IMR-90 (cell line): ENCODE data around the gene TMEM184C. TPM values are rescaled to one million over a fixed set of nuclear protein-coding genes. Genes with fewer than 3 reads are reported as not detected.

Source experiments
- ATAC-seq: fragments of 200-7000 bp; cut with Tn5 transposase; 2 replicates; pipeline ENCODE4 v1.9.1; 2020; ENCODE audit warnings: low read depth, mild to moderate bottlenecking, moderate library complexity
- BruUV-seq: library from RNA; stranded (reverse); fragments of 400-500 nt; replicated peaks from 2 replicates; lab custom pipeline; 2021; lab: Mats Ljungman, UMichigan
- CTCF ChIA-PET: fragments of 300-600 bp; formaldehyde crosslinking; extraction: SDS; loops from one replicate; lab custom pipeline; 2021; ENCODE audit warnings: antibody characterized with exemption; lab: Yijun Ruan, JAX
- POLR2A ChIA-PET: fragments of 300-600 bp; sonication (Branson Sonifier 250); formaldehyde crosslinking; loops from one replicate; lab custom pipeline; 2022; ENCODE audit warnings: antibody characterized with exemption; ENCODE audit not compliant: unreplicated experiment; lab: Charles Lee
- DNase-seq: peaks from one replicate; pipeline ENCODE4 v3.0.0; 2013
- H2AFZ ChIP-seq: replicated peaks from 2 replicates; pipeline ENCODE3; 2013; ENCODE audit warnings: low read length, mild to moderate bottlenecking; ENCODE audit not compliant: poor library complexity
- H2AK5ac ChIP-seq: 2 replicates; pipeline ENCODE4 v1.6.1; 2013; ENCODE audit warnings: low read depth, low read length, inconsistent platforms
- H2AK9ac ChIP-seq: replicated peaks from 2 replicates; pipeline ENCODE3; 2013; ENCODE audit warnings: mild to moderate bottlenecking, low read depth, low read length, moderate library complexity; ENCODE audit not compliant: poor library complexity
- H2BK120ac ChIP-seq: 2 replicates; pipeline ENCODE4 v1.6.1; 2013; ENCODE audit warnings: low read depth, low read length, inconsistent platforms
- H2BK15ac ChIP-seq: 3 replicates; pipeline ENCODE4 v1.6.1; 2013; ENCODE audit warnings: low read depth, low read length, inconsistent platforms
- H2BK20ac ChIP-seq: 2 replicates; pipeline ENCODE4 v1.6.1; 2013; ENCODE audit warnings: low read depth, mild to moderate bottlenecking, inconsistent platforms, low read length, moderate library complexity
- H2BK5ac ChIP-seq: 2 replicates; pipeline ENCODE4 v1.6.1; 2013; ENCODE audit warnings: mild to moderate bottlenecking, low read depth, low read length, inconsistent platforms; ENCODE audit not compliant: poor library complexity, severe bottlenecking
- H3K14ac ChIP-seq: replicated peaks from 2 replicates; pipeline ENCODE4 v1.6.1; 2013; ENCODE audit warnings: low read depth, low read length, inconsistent platforms
- H3K18ac ChIP-seq: 2 replicates; pipeline ENCODE4 v1.6.1; 2013; ENCODE audit warnings: low read depth, low read length, control low read depth
- H3K23ac ChIP-seq: 2 replicates; pipeline ENCODE4 v1.6.1; 2013; ENCODE audit warnings: low read depth, low read length, inconsistent platforms
- H3K27ac ChIP-seq: 2 replicates; pipeline ENCODE4 v1.5.1; 2013; ENCODE audit warnings: mild to moderate bottlenecking, control low read depth, low read length; ENCODE audit not compliant: insufficient read depth
- H3K27me3 ChIP-seq: 2 replicates; pipeline ENCODE4 v1.6.1; 2013; ENCODE audit warnings: low read length; ENCODE audit not compliant: control insufficient read depth, insufficient read depth
- H3K36me3 ChIP-seq: 2 replicates; pipeline ENCODE4 v1.6.1; 2013; ENCODE audit warnings: low read length, mixed read lengths; ENCODE audit not compliant: control insufficient read depth, insufficient read depth
- H3K4ac ChIP-seq: 2 replicates; pipeline ENCODE4 v1.6.1; 2013; ENCODE audit warnings: low read depth, low read length, inconsistent platforms
- H3K4me1 ChIP-seq: 2 replicates; pipeline ENCODE4 v1.6.1; 2013; ENCODE audit warnings: low read length, mixed read lengths; ENCODE audit not compliant: control insufficient read depth, insufficient read depth
- H3K4me2 ChIP-seq: 2 replicates; pipeline ENCODE4 v1.6.1; 2013; ENCODE audit warnings: low read depth, mild to moderate bottlenecking, control low read depth, low read length, moderate library complexity
- H3K4me3 ChIP-seq: 2 replicates; pipeline ENCODE4 v1.5.1; 2013; ENCODE audit warnings: low read depth, mild to moderate bottlenecking, control low read depth, low read length, moderate library complexity; ENCODE audit not compliant: insufficient read depth
- H3K56ac ChIP-seq: 2 replicates; pipeline ENCODE4 v1.6.1; 2013; ENCODE audit warnings: low read length, inconsistent platforms; ENCODE audit not compliant: insufficient read depth; ENCODE audit errors: extremely low read depth
- H3K79me1 ChIP-seq, 2 experiments: 2 replicates each; pipeline ENCODE4 v1.6.1; 2013; ENCODE audit warnings: low read length in 2 of 2, inconsistent platforms in 1 of 2, low read depth in 1 of 2
- H3K9ac ChIP-seq: 2 replicates; pipeline ENCODE4 v1.6.1; 2013; ENCODE audit warnings: low read depth, low read length, control low read depth
- H3K9me1 ChIP-seq: 2 replicates; pipeline ENCODE4 v1.6.1; 2013; ENCODE audit warnings: low read length, inconsistent platforms; ENCODE audit not compliant: insufficient read depth
- H3K9me3 ChIP-seq: 2 replicates; pipeline ENCODE4 v1.6.1; 2013; ENCODE audit warnings: low read length; ENCODE audit not compliant: control insufficient read depth, insufficient read depth
- H4K20me1 ChIP-seq: 2 replicates; pipeline ENCODE4 v1.6.1; 2013; ENCODE audit warnings: low read length, inconsistent platforms; ENCODE audit not compliant: insufficient read depth
- H4K5ac ChIP-seq: 2 replicates; pipeline ENCODE4 v1.6.1; 2013; ENCODE audit warnings: mild to moderate bottlenecking, low read depth, low read length, control low read depth
- H4K8ac ChIP-seq, 2 experiments: 2 replicates each; pipeline ENCODE4 v1.6.1; 2013; ENCODE audit warnings: low read depth in 2 of 2, low read length in 2 of 2, control low read depth in 1 of 2, inconsistent platforms in 1 of 2
- H4K91ac ChIP-seq: 2 replicates; pipeline ENCODE4 v1.6.1; 2013; ENCODE audit warnings: low read depth, low read length, inconsistent platforms; ENCODE audit not compliant: insufficient read depth
- BHLHE40 ChIP-seq: fragments of 150-350 bp; IDR thresholded peaks from 2 replicates; pipeline ENCODE4 v1.6.1; 2016; ENCODE audit warnings: mild to moderate bottlenecking, low read depth, low read length
- CEBPB ChIP-seq: IDR thresholded peaks from 2 replicates; pipeline ENCODE4 v1.6.1; 2012; ENCODE audit warnings: low read depth, low read length, improper control_type of control experiment
- CHD1 ChIP-seq: IDR thresholded peaks from 2 replicates; pipeline ENCODE4 v1.6.1; 2012; ENCODE audit warnings: low read depth, low read length, improper control_type of control experiment
- ELK1 ChIP-seq: fragments of 150-350 bp; IDR thresholded peaks from 2 replicates; pipeline ENCODE4 v1.6.1; 2016; ENCODE audit warnings: low read depth, mild to moderate bottlenecking, low read length, moderate library complexity, borderline replicate concordance
- FOS ChIP-seq: fragments of 150-350 bp; IDR thresholded peaks from 2 replicates; pipeline ENCODE4 v1.6.1; 2016; ENCODE audit warnings: low read depth, low read length
- MAFK ChIP-seq: IDR thresholded peaks from 2 replicates; pipeline ENCODE4 v1.6.1; 2012; ENCODE audit warnings: low read depth, low read length, improper control_type of control experiment
- MAZ ChIP-seq: IDR thresholded peaks from 2 replicates; pipeline ENCODE4 v1.6.1; 2012; ENCODE audit warnings: low read depth, mild to moderate bottlenecking, low read length, improper control_type of control experiment, moderate library complexity, borderline replicate concordance
- MXI1 ChIP-seq: IDR thresholded peaks from 2 replicates; pipeline ENCODE4 v1.6.1; 2012; ENCODE audit warnings: low read depth, mild to moderate bottlenecking, low read length, moderate library complexity, borderline replicate concordance
- NFE2L2 ChIP-seq: fragments of 150-350 bp; IDR thresholded peaks from 2 replicates; pipeline ENCODE4 v1.6.1; 2016; ENCODE audit warnings: low read depth, mild to moderate bottlenecking, low read length
- POLR2A ChIP-seq: IDR thresholded peaks from 2 replicates; pipeline ENCODE4 v1.6.1; 2012; ENCODE audit warnings: mild to moderate bottlenecking, low read depth, low read length
- RAD21 ChIP-seq: IDR thresholded peaks from 2 replicates; pipeline ENCODE4 v1.6.1; 2012; ENCODE audit warnings: low read length, improper control_type of control experiment
- RCOR1 ChIP-seq: IDR thresholded peaks from 2 replicates; pipeline ENCODE4 v1.6.1; 2012; ENCODE audit warnings: mild to moderate bottlenecking, low read length, improper control_type of control experiment; ENCODE audit not compliant: insufficient replicate concordance
- RFX5 ChIP-seq: IDR thresholded peaks from 2 replicates; pipeline ENCODE4 v1.8.0; 2012; ENCODE audit warnings: low read depth, mild to moderate bottlenecking, low read length, moderate library complexity
- SMC3 ChIP-seq: fragments of 150-350 bp; IDR thresholded peaks from 2 replicates; pipeline ENCODE4 v1.6.1; 2016; ENCODE audit warnings: low read depth, mild to moderate bottlenecking, antibody characterized with exemption, low read length, moderate library complexity
- USF2 ChIP-seq: fragments of 150-350 bp; IDR thresholded peaks from 2 replicates; pipeline ENCODE4 v1.6.1; 2017; ENCODE audit warnings: mild to moderate bottlenecking, antibody characterized with exemption, low read length, low read depth
- WGBS, 2 experiments: methylation state at CpG; one replicate each; pipeline versions ENCODE4 v1.1.5 to v1.1.7; 2013; ENCODE audit warnings: missing lambda C conversion rate in 2 of 2; ENCODE audit not compliant: insufficient read length in 1 of 2; ENCODE audit errors: extremely low coverage in 2 of 2; 5-methylcytosine and 5-hydroxymethylcytosine counted together
- dilution Hi-C: fragments of 300-500 bp; cut with HindIII; formaldehyde crosslinking; loops from one replicate; pipeline ENCODE4 v1.14.3; 2018; ENCODE audit warnings: low sequenced_read_pairs; ENCODE audit not compliant: unreplicated experiment
- in situ Hi-C: fragments of 300-500 bp; cut with MboI; formaldehyde crosslinking; loops from 3 replicates; pipeline ENCODE4 v1.14.3; 2019; ENCODE audit warnings: low sequenced_read_pairs, inconsistent platforms, mixed read lengths
- intact Hi-C: fragments of 100-400 bp; cut with micrococcal nuclease; formaldehyde crosslinking; loops from 2 replicates; pipeline ENCODE4 v1.10.0; 2022
- polyA plus RNA-seq, 3 experiments: library from polyadenylated mRNA; depleted of rRNA; stranded (reverse); fragments of >200 nt; gene quantifications; 2 replicates each; pipeline ENCODE4 v1.2.3, GENCODE V29; 2012; ENCODE audit warnings: low replicate concordance in 1 of 3
- total RNA-seq: library from RNA; depleted of rRNA; stranded (reverse); fragments of >200 nt; gene quantifications from 2 replicates; pipeline ENCODE4 v1.2.3, GENCODE V29; 2012

The TMEM184C gene
- total and polyA plus RNA-seq, 2 of the 4 experiments (the other 2 are of a cell fraction), result 17.4 to 67.6 TPM

GRCh38 chr4:147629783-147630730, 12.9 kb downstream of the TMEM184C start:
- Histone ChIP-seq H3K56ac (no peak overlapping the region), H3K23ac (no peak overlapping the region), H4K91ac (no peak overlapping the region), H2AK5ac (no peak overlapping the region), H3K27me3 (no peaks in the 10 kb centered on the region), H4K8ac (no peak overlapping the region), H2BK120ac (no peak overlapping the region), H3K27ac (no peak overlapping the region), H3K79me1 (peaks cover 4 to 6% of the 10 kb centered on the region in 2 experiments; a peak in 2 of 4 replicates), H3K9me1 (peaks cover 7% of the 10 kb centered on the region), H3K36me3 (peaks cover 34% of the 10 kb centered on the region), H3K4ac (no peak overlapping the region), H2BK20ac (no peak overlapping the region), H3K9ac (no peak overlapping the region), H2AK9ac (no peak overlapping the region), H3K14ac (no peak overlapping the region), H2BK15ac (no peak overlapping the region), H2BK5ac (no peak overlapping the region), H3K4me1 (no peaks in the 10 kb centered on the region; the same call in 1 of the 2 replicates), H4K20me1 (no peaks in the 10 kb centered on the region), H3K4me2 (no peak overlapping the region), H2AFZ (no peak overlapping the region), H3K9me3 (no peaks in the 10 kb centered on the region), H4K5ac (no peak overlapping the region), H3K4me3 (no peak overlapping the region), H3K18ac (no peak overlapping the region)
- ChIA-PET POLR2A (interaction anchor here (0.7 kb wide), 1 partner anchor 9 kb away, joined by 3 read pairs; no protein-coding TSS in a partner anchor), CTCF (no interaction called here)
- in situ Hi-C loops, result no loop called here
- no TSS peak for BruUV-seq
- ATAC-seq (no peak), DNase-seq (no peak)
- dilution Hi-C loops, result no loop called here
- intact Hi-C loops, result no loop called here
- no CpG with 5 or more reads among the region's 1 CpG for WGBS, 2 experiments
- no peak for TF ChIP-seq NFE2L2
- no peak for TF ChIP-seq BHLHE40
- TF ChIP-seq CHD1, result no peak
- TF ChIP-seq MAFK, result no peak
- no peak for TF ChIP-seq SMC3
- no peak for TF ChIP-seq CEBPB
- no peak for TF ChIP-seq FOS
- no peak for TF ChIP-seq RCOR1
- TF ChIP-seq RFX5, result no peak
- TF ChIP-seq MXI1, result no peak
- TF ChIP-seq ELK1, result no peak
- no peak for TF ChIP-seq USF2
- TF ChIP-seq MAZ, result no peak
- TF ChIP-seq POLR2A, result no peak
- no peak for TF ChIP-seq RAD21
